IPS-15b (cell line): Measurements from ENCODE around the gene TRAPPC12.

Experiments used
- H3K27me3 ChIP-seq: one replicate; pipeline ENCODE4 v1.6.1; 2013; ENCODE audit warnings: low read length; ENCODE audit not compliant: control insufficient read depth, insufficient read depth
- H3K36me3 ChIP-seq: one replicate; pipeline ENCODE4 v1.6.1; 2013; ENCODE audit warnings: low read length; ENCODE audit not compliant: control insufficient read depth, insufficient read depth
- H3K4me1 ChIP-seq: one replicate; pipeline ENCODE4 v1.6.1; 2013; ENCODE audit warnings: mild to moderate bottlenecking, low read length; ENCODE audit not compliant: control insufficient read depth, insufficient read depth
- H3K4me3 ChIP-seq: one replicate; pipeline ENCODE4 v1.5.1; 2013; ENCODE audit warnings: low read depth, low read length
- H3K9ac ChIP-seq: one replicate; pipeline ENCODE4 v1.6.1; 2013; ENCODE audit warnings: low read depth, mild to moderate bottlenecking, low read length
- H3K9me3 ChIP-seq: one replicate; pipeline ENCODE4 v1.6.1; 2013; ENCODE audit warnings: mild to moderate bottlenecking, low read length; ENCODE audit not compliant: control insufficient read depth, insufficient read depth

Gene TRAPPC12

GRCh38 chr2:3428577-3428976 is 49.1 kb downstream of the TRAPPC12 start:
- no peak overlapping the region for H3K9ac ChIP-seq
- H3K4me1 ChIP-seq: no peaks in the 10 kb centered on the region
- H3K36me3 ChIP-seq: peaks cover 6% of the 10 kb centered on the region
- H3K27me3 ChIP-seq: no peaks in the 10 kb centered on the region
- H3K9me3 ChIP-seq: no peaks in the 10 kb centered on the region
- no peak overlapping the region for H3K4me3 ChIP-seq

GRCh38 chr2:3429066-3429610 is 49.6 kb downstream of the TRAPPC12 start:
- no peak overlapping the region for H3K9ac ChIP-seq
- H3K9me3 ChIP-seq: no peaks in the 10 kb centered on the region
- H3K4me3 ChIP-seq: no peak overlapping the region
- H3K4me1 ChIP-seq: no peaks in the 10 kb centered on the region
- H3K27me3 ChIP-seq: no peaks in the 10 kb centered on the region
- H3K36me3 ChIP-seq: peaks cover 6% of the 10 kb centered on the region

GRCh38 chr2:3430172-3430571 is 50.7 kb downstream of the TRAPPC12 start:
- no peaks in the 10 kb centered on the region for H3K36me3 ChIP-seq
- no peak overlapping the region for H3K9ac ChIP-seq
- H3K9me3 ChIP-seq: no peaks in the 10 kb centered on the region
- no peak overlapping the region for H3K4me3 ChIP-seq
- H3K4me1 ChIP-seq: no peaks in the 10 kb centered on the region
- H3K27me3 ChIP-seq: no peaks in the 10 kb centered on the region

GRCh38 chr2:3430740-3431490 is 51.4 kb downstream of the TRAPPC12 start:
- H3K36me3 ChIP-seq: no peaks in the 10 kb centered on the region
- no peaks in the 10 kb centered on the region for H3K27me3 ChIP-seq
- no peak overlapping the region for H3K4me3 ChIP-seq

GRCh38 chr2:3432067-3432466 is 52.6 kb downstream of the TRAPPC12 start:
- Histone ChIP-seq H3K9me3 (no peaks in the 10 kb centered on the region), H3K36me3 (no peaks in the 10 kb centered on the region)

More at GRCh38 chr2:3430740-3431490, 51.4 kb downstream of the TRAPPC12 start:
- no peak overlapping the region for H3K9ac ChIP-seq
- no peaks in the 10 kb centered on the region for H3K4me1 ChIP-seq
- no peaks in the 10 kb centered on the region for H3K9me3 ChIP-seq

GRCh38 chr2:3432693-3433338 is 53.3 kb downstream of the TRAPPC12 start:
- Histone ChIP-seq H3K4me3 (no peak overlapping the region), H3K36me3 (no peaks in the 10 kb centered on the region), H3K9ac (no peak overlapping the region), H3K27me3 (no peaks in the 10 kb centered on the region), H3K9me3 (no peaks in the 10 kb centered on the region), H3K4me1 (no peaks in the 10 kb centered on the region)

More at GRCh38 chr2:3432067-3432466, 52.6 kb downstream of the TRAPPC12 start:
- no peaks in the 10 kb centered on the region for H3K4me1 ChIP-seq
- no peak overlapping the region for H3K9ac ChIP-seq
- no peak overlapping the region for H3K4me3 ChIP-seq
- H3K27me3 ChIP-seq: no peaks in the 10 kb centered on the region

GRCh38 chr2:3433339-3433699 is 53.8 kb downstream of the TRAPPC12 start:
- Histone ChIP-seq H3K4me1 (no peaks in the 10 kb centered on the region), H3K4me3 (no peak overlapping the region), H3K9ac (no peak overlapping the region), H3K27me3 (no peaks in the 10 kb centered on the region), H3K9me3 (no peaks in the 10 kb centered on the region), H3K36me3 (no peaks in the 10 kb centered on the region)

GRCh38 chr2:3433776-3434400 is 54.4 kb downstream of the TRAPPC12 start:
- no peaks in the 10 kb centered on the region for H3K9me3 ChIP-seq
- H3K4me3 ChIP-seq: no peak overlapping the region
- no peaks in the 10 kb centered on the region for H3K4me1 ChIP-seq
- no peak overlapping the region for H3K9ac ChIP-seq
- no peaks in the 10 kb centered on the region for H3K36me3 ChIP-seq
- H3K27me3 ChIP-seq: no peaks in the 10 kb centered on the region

- no peaks in the 10 kb centered on the region for H3K4me1 ChIP-seq
- no peak overlapping the region for H3K4me3 ChIP-seq
- H3K27me3 ChIP-seq: no peaks in the 10 kb centered on the region
- no peaks in the 10 kb centered on the region for H3K36me3 ChIP-seq
- no peak overlapping the region for H3K9ac ChIP-seq
- H3K9me3 ChIP-seq: no peaks in the 10 kb centered on the region
Measured at GRCh38 chr2:3434654-3435053, 55.2 kb downstream of the TRAPPC12 start.

- H3K36me3 ChIP-seq: no peaks in the 10 kb centered on the region
- H3K9me3 ChIP-seq: no peaks in the 10 kb centered on the region
- H3K4me1 ChIP-seq: no peaks in the 10 kb centered on the region
- no peak overlapping the region for H3K4me3 ChIP-seq
- H3K27me3 ChIP-seq: no peaks in the 10 kb centered on the region
- H3K9ac ChIP-seq: no peak overlapping the region
Measured at GRCh38 chr2:3435445-3435844, 56.0 kb downstream of the TRAPPC12 start.

- Histone ChIP-seq H3K27me3 (no peaks in the 10 kb centered on the region), H3K9ac (no peak overlapping the region), H3K4me3 (no peak overlapping the region), H3K4me1 (no peaks in the 10 kb centered on the region), H3K36me3 (peaks cover 4% of the 10 kb centered on the region), H3K9me3 (no peaks in the 10 kb centered on the region)
Measured at GRCh38 chr2:3440477-3440876, 61.0 kb downstream of the TRAPPC12 start.
